Measurements from ENCODE around the gene SCG3.

Gene SCG3

GRCh38 chr15:51678096-51678495 lies 3.2 kb upstream of the SCG3 start:
- DNase-seq (ENCODE audit: low spot score): no peak

GRCh38 chr15:51680321-51680720 lies 982 bp upstream of the SCG3 start:
- no peak for DNase-seq (ENCODE audit: low spot score)

- DNase-seq (ENCODE audit: low spot score): no peak
Observed at GRCh38 chr15:51687565-51687964, 6.3 kb downstream of the SCG3 start.

- no peak for DNase-seq (ENCODE audit: low spot score)
Observed at GRCh38 chr15:51688863-51689262, 7.6 kb downstream of the SCG3 start.

- no peak for DNase-seq (ENCODE audit: low spot score)
Observed at GRCh38 chr15:51692154-51692553, 10.9 kb downstream of the SCG3 start.

- no peak for DNase-seq (ENCODE audit: low spot score)
Observed at GRCh38 chr15:51696566-51696965, 15.3 kb downstream of the SCG3 start.

- DNase-seq (ENCODE audit: low spot score): no peak
Observed at GRCh38 chr15:51697163-51697562, 15.9 kb downstream of the SCG3 start.

- no peak for DNase-seq (ENCODE audit: low spot score)
Observed at GRCh38 chr15:51699373-51699772, 18.1 kb downstream of the SCG3 start.

GRCh38 chr15:51702710-51703109 lies 21.4 kb downstream of the SCG3 start:
- no peak for DNase-seq (ENCODE audit: low spot score)

GRCh38 chr15:51706291-51706690 lies 25.0 kb downstream of the SCG3 start:
- DNase-seq (ENCODE audit: low spot score): no peak

GRCh38 chr15:51706926-51707608 lies 25.8 kb downstream of the SCG3 start:
- no peak for DNase-seq (ENCODE audit: low spot score)

- DNase-seq (ENCODE audit: low spot score): no peak
Observed at GRCh38 chr15:51708013-51708412, 26.7 kb downstream of the SCG3 start.

- DNase-seq (ENCODE audit: low spot score): no peak
Observed at GRCh38 chr15:51709031-51709430, 27.7 kb downstream of the SCG3 start.

- DNase-seq (ENCODE audit: low spot score): no peak
Observed at GRCh38 chr15:51714162-51714561, 32.9 kb downstream of the SCG3 start.

GRCh38 chr15:51714911-51715310 lies 33.6 kb downstream of the SCG3 start:
- DNase-seq (ENCODE audit: low spot score): no peak

GRCh38 chr15:51718219-51718618 lies 36.9 kb downstream of the SCG3 start:
- DNase-seq (ENCODE audit: low spot score): no peak

GRCh38 chr15:51718746-51719145 lies 37.4 kb downstream of the SCG3 start:
- no peak for DNase-seq (ENCODE audit: low spot score)

GRCh38 chr15:51720201-51720995 lies 39.1 kb downstream of the SCG3 start:
- no peak for DNase-seq (ENCODE audit: low spot score)

- no peak for DNase-seq (ENCODE audit: low spot score)
Observed at GRCh38 chr15:51721199-51721960, 40.1 kb downstream of the SCG3 start.

- DNase-seq (ENCODE audit: low spot score): no peak
Observed at GRCh38 chr15:51724199-51724598, 42.9 kb downstream of the SCG3 start.

- DNase-seq (ENCODE audit: low spot score): no peak
Observed at GRCh38 chr15:51724673-51725072, 43.4 kb downstream of the SCG3 start.

GRCh38 chr15:51726302-51727073 lies 45.2 kb downstream of the SCG3 start:
- DNase-seq (ENCODE audit: low spot score): no peak

Measured in left forelimb (tissue), 1 donor.